ENCODE data around the gene GRM8.
A peak's percentile ranks its signal among the peaks of the same experiment; 100 is the strongest.
"Not testable (repeated sequence)": the region's sequence is repeated elsewhere in the genome, so short reads cannot be mapped to it uniquely, and the experiment has no call there.

GRM8 gene

GRCh38 chr7:126887980-126888379, 364.8 kb downstream of the GRM8 start:
- CTCF ChIA-PET; DNase-seq (ENCODE audit: extremely low spot score); POLR2A ChIA-PET: not testable (repeated sequence)

GRCh38 chr7:126887560-126887959, 365.2 kb downstream of the GRM8 start:
- CTCF ChIA-PET; DNase-seq (ENCODE audit: extremely low spot score); POLR2A ChIA-PET: not testable (repeated sequence)

GRCh38 chr7:126882730-126883129, 370.0 kb downstream of the GRM8 start:
- DNase-seq (ENCODE audit: extremely low spot score); POLR2A ChIA-PET; CTCF ChIA-PET: not testable (repeated sequence)

- CTCF ChIA-PET; DNase-seq (ENCODE audit: extremely low spot score); POLR2A ChIA-PET: not testable (repeated sequence)
These were observed 370.8 kb downstream of the GRM8 start for GRCh38 chr7:126881908-126882307.

GRCh38 chr7:126881315-126881714, 371.4 kb downstream of the GRM8 start:
- POLR2A ChIA-PET = no interaction called here
- no peak for TF ChIP-seq SUZ12 (IDR thresholded peaks at IDR 0.05)
- TF ChIP-seq FOXM1 (IDR thresholded peaks at IDR 0.05; ENCODE audit: borderline replicate concordance) = no peak
- TF ChIP-seq ELF4 (IDR thresholded peaks at IDR 0.05) = no peak
- no peak for TF ChIP-seq ARNT (IDR thresholded peaks at IDR 0.05)
- TF ChIP-seq FOXK2 (IDR thresholded peaks at IDR 0.05) = no peak
- TF ChIP-seq ZNF384 (IDR thresholded peaks at IDR 0.05) = no peak
- TF ChIP-seq SP1 (IDR thresholded peaks at IDR 0.05) = no peak
- TF ChIP-seq LEF1 (IDR thresholded peaks at IDR 0.05; ENCODE audit: borderline replicate concordance) = no peak
- no peak for TF ChIP-seq TARDBP (IDR thresholded peaks at IDR 0.05)
- TF ChIP-seq FOXA1 (IDR thresholded peaks at IDR 0.05) = no peak
- TF ChIP-seq BHLHE40 (IDR thresholded peaks at IDR 0.05; ENCODE audit: borderline replicate concordance) = no peak
- no peak for TF ChIP-seq HDGF (IDR thresholded peaks at IDR 0.05; ENCODE audit: borderline replicate concordance)
- no peak for TF ChIP-seq PKNOX1 (IDR thresholded peaks at IDR 0.05)
- TF ChIP-seq L3MBTL2 (conservative IDR thresholded peaks at IDR 0.05) = no peak
- no peak for TF ChIP-seq NFRKB (IDR thresholded peaks at IDR 0.05)
- DNase-seq (ENCODE audit: extremely low spot score) = no peak
- CTCF ChIA-PET = no interaction called here

GRCh38 chr7:126876536-126876935, 376.2 kb downstream of the GRM8 start:
- DNase-seq (ENCODE audit: extremely low spot score); POLR2A ChIA-PET; CTCF ChIA-PET: not testable (repeated sequence)

- CTCF ChIA-PET = no interaction called here
- no peak for TF ChIP-seq HDGF (IDR thresholded peaks at IDR 0.05; ENCODE audit: borderline replicate concordance)
- no peak for TF ChIP-seq ARNT (IDR thresholded peaks at IDR 0.05)
- TF ChIP-seq FOXM1 (IDR thresholded peaks at IDR 0.05; ENCODE audit: borderline replicate concordance) = no peak
- TF ChIP-seq L3MBTL2 (conservative IDR thresholded peaks at IDR 0.05) = no peak
- no peak for TF ChIP-seq CTBP1 (IDR thresholded peaks at IDR 0.05; ENCODE audit: borderline replicate concordance)
- no peak for TF ChIP-seq BHLHE40 (IDR thresholded peaks at IDR 0.05; ENCODE audit: borderline replicate concordance)
- TF ChIP-seq LEF1 (IDR thresholded peaks at IDR 0.05; ENCODE audit: borderline replicate concordance) = no peak
- TF ChIP-seq SUZ12 (IDR thresholded peaks at IDR 0.05) = no peak
- TF ChIP-seq SP1 (IDR thresholded peaks at IDR 0.05) = no peak
- no peak for TF ChIP-seq ELF4 (IDR thresholded peaks at IDR 0.05)
- no peak for TF ChIP-seq ZNF384 (IDR thresholded peaks at IDR 0.05)
- TF ChIP-seq FOXK2 (IDR thresholded peaks at IDR 0.05) = no peak
- TF ChIP-seq TARDBP (IDR thresholded peaks at IDR 0.05) = no peak
- TF ChIP-seq NFRKB (IDR thresholded peaks at IDR 0.05) = no peak
- no peak for TF ChIP-seq FOXA1 (IDR thresholded peaks at IDR 0.05)
- TF ChIP-seq PKNOX1 (IDR thresholded peaks at IDR 0.05) = no peak
- POLR2A ChIA-PET = no interaction called here
- DNase-seq (ENCODE audit: extremely low spot score) = peak; percentile 33
These were observed 395.9 kb downstream of the GRM8 start for GRCh38 chr7:126856691-126857291.

- CTCF ChIA-PET = no interaction called here
- DNase-seq (ENCODE audit: extremely low spot score) = no peak
These were observed 407.4 kb downstream of the GRM8 start for GRCh38 chr7:126845331-126845730.

More at GRCh38 chr7:126845331-126845730, 407.4 kb downstream of the GRM8 start:
- no peak for TF ChIP-seq SUZ12 (IDR thresholded peaks at IDR 0.05)
- TF ChIP-seq FOXK2 (IDR thresholded peaks at IDR 0.05) = no peak
- no peak for TF ChIP-seq HDGF (IDR thresholded peaks at IDR 0.05; ENCODE audit: borderline replicate concordance)
- no peak for TF ChIP-seq NFRKB (IDR thresholded peaks at IDR 0.05)
- no peak for TF ChIP-seq LEF1 (IDR thresholded peaks at IDR 0.05; ENCODE audit: borderline replicate concordance)
- TF ChIP-seq ZNF384 (IDR thresholded peaks at IDR 0.05) = no peak
- TF ChIP-seq FOXM1 (IDR thresholded peaks at IDR 0.05; ENCODE audit: borderline replicate concordance) = no peak
- TF ChIP-seq PKNOX1 (IDR thresholded peaks at IDR 0.05) = no peak
- POLR2A ChIA-PET = no interaction called here

Data from HEK293T (cell line).